ENCODE measurements around the gene HEXD. TPM values are rescaled to one million over a fixed set of nuclear protein-coding genes. Genes with fewer than 3 reads are reported as not detected.
A peak's percentile ranks its signal among the peaks of the same experiment; 100 is the strongest.
"Not testable (repeated sequence)": the region's sequence is repeated elsewhere in the genome, so short reads cannot be mapped to it uniquely, and the experiment has no call there.

Gene HEXD
- polyA plus RNA-seq, 6 donors from 2014 or later: 10.8 to 30.5 (median 18.2) TPM

DNA sequence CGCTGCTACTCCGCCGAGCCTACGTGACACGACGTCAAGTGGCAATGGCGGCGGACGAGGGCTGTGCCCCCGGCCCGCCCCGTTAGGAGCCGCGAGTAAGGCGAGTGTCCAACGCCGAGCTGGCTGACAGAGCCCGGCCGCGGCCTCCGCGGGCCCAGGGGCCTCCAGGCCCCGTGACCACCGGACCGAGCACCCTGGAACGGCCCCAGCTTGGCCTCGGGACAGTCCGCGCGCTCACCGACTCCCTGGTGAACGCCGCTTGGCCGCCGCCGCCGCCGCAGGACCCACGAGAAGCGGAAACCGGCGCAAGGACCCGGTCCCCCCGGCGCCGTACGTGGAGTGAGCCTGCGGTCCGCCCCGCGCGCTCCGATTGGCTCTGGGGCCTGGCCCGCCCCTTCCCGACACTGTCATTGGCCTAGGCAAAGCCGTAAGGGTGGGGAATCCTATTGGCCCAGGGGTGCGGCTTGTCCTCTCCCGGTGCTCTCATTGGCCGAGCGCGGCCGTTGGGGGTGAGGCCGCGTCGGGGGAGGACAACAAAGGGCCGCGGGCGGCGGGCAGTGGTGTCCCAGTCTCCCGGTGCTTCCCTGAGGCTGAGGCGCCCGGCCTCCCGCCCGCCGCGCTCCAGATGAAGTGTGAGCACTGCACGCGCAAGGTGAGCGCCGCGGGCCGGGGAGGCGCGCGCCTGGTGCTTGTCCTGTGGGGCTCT lies 40.2 kb downstream of the HEXD start, which contains the start of gene NARF:
Gene NARF, plus strand, starts transcription at position 563 of the 706 bp plus-strand sequence. Its CDS starts 63 bp downstream, at position 626.
- DNase-seq (peak; percentile 97), ATAC-seq (ENCODE audit: low read depth in 2 of 2) (peak; percentile 90 to 91)
- peak within 1 kb of the TSS; percentile 98 to 99 (median 99) for H3K27ac Mint-ChIP-seq
- peak within 1 kb of the TSS; percentile 88 to 95 (median 92) for H3K4me3 Mint-ChIP-seq
- H3K9me3 Mint-ChIP-seq: no peaks in the 10 kb centered on the region
- H3K27me3 Mint-ChIP-seq: no peaks in the 10 kb centered on the region
- H3K36me3 Mint-ChIP-seq: peaks cover 5 to 10% of the 10 kb centered on the region in 2 donors
- H3K4me1 Mint-ChIP-seq: peaks cover 33 to 37% (median 36%) of the 10 kb centered on the region in 3 donors

DNA sequence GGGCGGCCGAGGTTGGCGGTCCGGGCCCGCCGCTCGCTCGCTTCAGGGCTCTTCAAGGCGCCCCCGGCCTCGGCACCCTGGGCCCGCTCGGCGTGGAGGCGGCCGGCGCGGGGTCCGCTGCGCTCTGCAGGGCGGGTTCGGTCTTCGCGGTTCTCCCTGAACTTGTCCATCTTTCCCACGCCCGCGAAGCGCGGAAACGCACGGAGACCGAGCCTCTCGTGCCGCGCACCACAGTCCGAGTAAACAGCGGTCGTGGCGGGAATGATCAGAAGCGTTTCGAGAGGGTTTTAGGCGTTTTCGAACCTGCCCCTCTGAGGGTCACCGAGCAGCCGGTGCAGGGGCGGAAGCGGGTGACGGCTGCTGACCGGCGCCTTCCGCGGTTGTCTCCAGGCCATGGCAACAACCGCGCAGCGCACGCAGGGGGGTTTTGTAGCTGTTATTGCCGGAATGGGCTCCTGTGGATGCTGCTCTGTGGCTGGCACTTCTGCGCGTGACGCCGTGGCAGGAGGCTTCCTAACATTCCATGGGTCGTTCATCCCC lies 40.8 kb downstream of the HEXD start:
- H3K4me1 Mint-ChIP-seq: peaks cover 35 to 39% (median 37%) of the 10 kb centered on the region in 3 donors
- ATAC-seq (ENCODE audit: low read depth in 2 of 2): no peak
- H3K36me3 Mint-ChIP-seq: peaks cover 5 to 11% of the 10 kb centered on the region in 2 donors

GRCh38 chr17:82459936-82460335 lies 41.8 kb downstream of the HEXD start:
- Mint-ChIP-seq H3K4me3 (peak overlapping the region in 5 of 8 donors; percentile 31 to 95 (median 90)), H3K27ac (peak overlapping the region in 1 of 6 donors; percentile 99), H3K36me3 (peaks cover 5 to 21% of the 10 kb centered on the region in 2 donors), H3K4me1 (peaks cover 35 to 41% (median 39%) of the 10 kb centered on the region in 3 donors)
- not testable (repeated sequence) for DNase-seq; H3K27me3 Mint-ChIP-seq; H3K9me3 Mint-ChIP-seq; ATAC-seq (ENCODE audit: low read depth in 2 of 2)

More for the DNA sequence above, 40.8 kb downstream of the HEXD start:
- H3K9me3 Mint-ChIP-seq: no peaks in the 10 kb centered on the region
- H3K4me3 Mint-ChIP-seq: peak overlapping the region; percentile 88 to 95 (median 92)
- DNase-seq: no peak
- no peaks in the 10 kb centered on the region for H3K27me3 Mint-ChIP-seq
- peak overlapping the region; percentile 90 to 99 (median 96) for H3K27ac Mint-ChIP-seq

DNA sequence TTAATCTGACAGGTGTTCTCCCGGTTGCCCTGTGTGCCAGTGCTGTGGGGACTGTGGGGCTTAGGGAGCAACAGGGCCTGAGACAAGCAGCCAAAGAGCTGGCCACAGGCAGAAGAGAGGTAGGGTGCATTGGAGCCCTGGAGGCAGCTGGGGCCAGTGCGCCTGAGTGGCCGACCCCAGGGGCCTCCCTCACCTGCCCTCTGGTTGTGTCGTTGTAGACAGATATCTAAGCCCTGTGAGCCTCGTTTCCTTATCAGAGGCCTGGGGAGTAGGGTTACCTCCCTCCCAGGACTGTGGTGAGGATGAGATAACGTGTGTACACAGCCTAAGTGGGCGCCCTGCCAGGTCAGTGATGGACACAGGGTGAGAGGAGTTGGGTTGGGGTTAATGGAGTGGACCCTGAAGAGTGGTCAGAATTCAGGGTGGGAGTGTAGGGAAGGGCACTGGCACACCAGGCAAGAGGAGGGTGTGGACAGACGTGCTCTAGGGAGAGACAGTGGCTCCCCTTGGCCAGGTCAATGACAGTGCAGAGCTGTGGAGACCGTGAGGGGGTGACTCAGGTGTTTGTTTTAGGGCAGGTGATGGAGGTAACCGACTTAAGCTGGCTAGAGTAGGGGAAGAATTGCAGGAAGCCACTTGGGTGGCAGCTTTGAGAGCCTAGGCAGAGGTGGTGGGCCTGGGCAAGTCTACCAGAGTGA lies 43.8 kb downstream of the HEXD start:
- H3K27me3 Mint-ChIP-seq: no peaks in the 10 kb centered on the region
- no peaks in the 10 kb centered on the region for H3K9me3 Mint-ChIP-seq
- peak overlapping the region in 3 of 6 donors; percentile 22 to 60 (median 50) for H3K27ac Mint-ChIP-seq
- peaks cover 34 to 41% (median 38%) of the 10 kb centered on the region in 3 donors for H3K4me1 Mint-ChIP-seq
- DNase-seq: no peak
- H3K4me3 Mint-ChIP-seq: peak overlapping the region in 1 of 8 donors; percentile 76
- ATAC-seq (ENCODE audit: low read depth in 2 of 2): no peak
- peaks cover 12 to 24% of the 10 kb centered on the region in 2 donors for H3K36me3 Mint-ChIP-seq

- H3K9me3 Mint-ChIP-seq: no peaks in the 10 kb centered on the region
- peaks cover 13 to 24% of the 10 kb centered on the region in 2 donors for H3K36me3 Mint-ChIP-seq
These were observed 45.2 kb downstream of the HEXD start for GRCh38 chr17:82463391-82463790.

GRCh38 chr17:82463925-82464566 lies 45.9 kb downstream of the HEXD start:
- no peaks in the 10 kb centered on the region for H3K27me3 Mint-ChIP-seq
- no peak for DNase-seq
- peaks cover 22 to 28% (median 27%) of the 10 kb centered on the region in 3 donors for H3K4me1 Mint-ChIP-seq
- H3K36me3 Mint-ChIP-seq: peaks cover 20 to 31% of the 10 kb centered on the region in 2 donors
- H3K4me3 Mint-ChIP-seq: peak overlapping the region in 2 of 8 donors; percentile 41 to 76
- no peak for ATAC-seq (ENCODE audit: low read depth in 2 of 2)
- no peaks in the 10 kb centered on the region for H3K9me3 Mint-ChIP-seq
- H3K27ac Mint-ChIP-seq: peak overlapping the region in 1 of 6 donors; percentile 6

More at GRCh38 chr17:82463391-82463790, 45.2 kb downstream of the HEXD start:
- H3K4me1 Mint-ChIP-seq: peaks cover 24 to 30% (median 27%) of the 10 kb centered on the region in 3 donors
- DNase-seq: no peak
- peak overlapping the region in 4 of 6 donors; percentile 24 to 75 (median 54) for H3K27ac Mint-ChIP-seq
- peak overlapping the region in 3 of 8 donors; percentile 31 to 76 (median 41) for H3K4me3 Mint-ChIP-seq
- no peaks in the 10 kb centered on the region for H3K27me3 Mint-ChIP-seq
- no peak for ATAC-seq (ENCODE audit: low read depth in 2 of 2)

DNA sequence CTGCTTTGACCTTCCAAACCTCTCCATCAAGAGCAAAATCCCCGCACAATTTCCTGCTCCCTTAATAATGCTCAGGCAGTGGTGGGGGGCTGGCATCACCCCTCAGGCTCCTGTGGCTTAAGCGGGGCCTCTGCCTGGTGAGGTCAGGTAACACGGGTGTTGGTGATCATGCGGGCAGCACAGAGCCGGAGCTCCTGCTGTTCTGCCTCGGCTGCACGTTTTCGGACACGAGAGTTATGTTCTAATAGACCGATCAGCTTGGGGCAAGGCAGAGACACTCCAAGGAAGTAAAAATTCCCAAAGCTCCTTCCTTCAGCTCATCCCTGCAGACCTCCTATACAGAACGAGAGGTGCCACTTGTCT lies 46.4 kb downstream of the HEXD start:
- H3K9me3 Mint-ChIP-seq: no peaks in the 10 kb centered on the region
- H3K27ac Mint-ChIP-seq: peak overlapping the region in 1 of 6 donors; percentile 82
- no peaks in the 10 kb centered on the region for H3K27me3 Mint-ChIP-seq
- ATAC-seq (ENCODE audit: low read depth in 2 of 2) (no peak), DNase-seq (no peak)
- H3K4me1 Mint-ChIP-seq: peaks cover 17 to 23% (median 23%) of the 10 kb centered on the region in 3 donors
- no peak overlapping the region for H3K4me3 Mint-ChIP-seq
- peaks cover 23 to 34% of the 10 kb centered on the region in 2 donors for H3K36me3 Mint-ChIP-seq

DNA sequence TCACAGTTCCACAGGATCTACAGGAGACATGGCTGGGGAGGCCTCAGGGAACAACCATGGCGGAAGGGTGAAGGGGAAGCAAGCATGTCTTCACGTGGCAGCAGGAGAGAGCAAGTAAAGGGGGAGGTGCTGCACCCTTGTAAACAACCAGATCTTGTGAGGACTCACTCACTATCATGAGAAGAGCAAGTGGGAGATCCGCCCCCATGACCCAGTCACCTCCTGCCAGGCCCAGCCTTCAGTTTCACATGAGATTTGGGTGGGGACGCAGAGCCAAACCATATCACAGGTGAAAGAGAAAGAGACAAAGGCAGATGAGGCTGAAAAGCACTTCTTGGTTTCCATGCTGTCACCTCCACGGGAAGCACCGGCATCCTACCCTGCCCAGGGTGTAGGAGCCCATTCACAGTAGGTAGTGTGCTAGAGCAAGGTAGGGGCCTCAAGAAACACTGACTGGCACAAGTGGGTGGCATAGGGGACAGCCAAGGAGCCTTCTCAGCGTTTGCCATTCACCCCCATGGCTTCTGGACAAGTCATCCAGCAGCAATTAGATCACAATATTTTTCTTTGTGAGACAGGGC lies 47.0 kb downstream of the HEXD start:
- Mint-ChIP-seq H3K27ac (peak overlapping the region in 1 of 6 donors; percentile 82), H3K4me3 (no peak overlapping the region), H3K4me1 (peaks cover 17 to 22% (median 20%) of the 10 kb centered on the region in 3 donors), H3K36me3 (peaks cover 23 to 34% of the 10 kb centered on the region in 2 donors), H3K27me3 (no peaks in the 10 kb centered on the region), H3K9me3 (no peaks in the 10 kb centered on the region)
- ATAC-seq (ENCODE audit: low read depth in 2 of 2): no peak
- no peak for DNase-seq

DNA sequence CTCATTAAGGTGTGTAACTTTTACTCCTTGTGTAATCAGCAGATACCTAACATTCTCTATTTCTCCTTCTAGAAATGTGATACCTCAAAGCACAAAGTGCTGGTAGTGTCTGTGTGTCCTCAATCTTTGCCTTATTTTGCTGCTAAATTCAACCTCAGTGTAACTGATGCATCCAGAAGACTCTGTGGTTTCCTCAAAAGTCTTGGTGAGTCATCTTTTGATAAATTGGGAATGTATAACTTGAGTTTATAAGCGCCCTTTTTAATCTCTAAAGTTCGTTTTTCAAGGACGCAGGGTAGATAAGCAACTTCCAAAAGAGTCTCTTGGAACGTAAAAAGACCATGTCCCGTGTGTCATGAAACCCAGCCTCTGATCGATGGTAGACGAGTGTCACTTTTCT lies 50.5 kb downstream of the HEXD start:
- ATAC-seq (ENCODE audit: low read depth in 2 of 2) (no peak), DNase-seq (no peak)
- H3K4me3 Mint-ChIP-seq: no peak overlapping the region
- H3K27ac Mint-ChIP-seq: no peak overlapping the region
- H3K4me1 Mint-ChIP-seq: peaks cover 0 to 5% (median 4%) of the 10 kb centered on the region in 3 donors
- no peaks in the 10 kb centered on the region for H3K27me3 Mint-ChIP-seq
- H3K36me3 Mint-ChIP-seq: peaks cover 19 to 30% of the 10 kb centered on the region in 2 donors
- H3K9me3 Mint-ChIP-seq: no peaks in the 10 kb centered on the region

- Mint-ChIP-seq H3K27ac (no peak overlapping the region), H3K4me3 (no peak overlapping the region), H3K9me3 (no peaks in the 10 kb centered on the region), H3K36me3 (peaks cover 18 to 19% of the 10 kb centered on the region in 2 donors), H3K4me1 (peaks cover 0 to 4% (median under 1%) of the 10 kb centered on the region in 3 donors), H3K27me3 (no peaks in the 10 kb centered on the region)
- no peak for DNase-seq
- no peak for ATAC-seq (ENCODE audit: low read depth in 2 of 2)
These were observed 51.9 kb downstream of the HEXD start for GRCh38 chr17:82470065-82470464.

GRCh38 chr17:82474223-82475010 lies 56.3 kb downstream of the HEXD start:
- ATAC-seq (ENCODE audit: low read depth in 2 of 2): no peak
- H3K4me3 Mint-ChIP-seq: no peak overlapping the region
- H3K36me3 Mint-ChIP-seq: peaks cover 6 to 7% of the 10 kb centered on the region in 2 donors

DNA sequence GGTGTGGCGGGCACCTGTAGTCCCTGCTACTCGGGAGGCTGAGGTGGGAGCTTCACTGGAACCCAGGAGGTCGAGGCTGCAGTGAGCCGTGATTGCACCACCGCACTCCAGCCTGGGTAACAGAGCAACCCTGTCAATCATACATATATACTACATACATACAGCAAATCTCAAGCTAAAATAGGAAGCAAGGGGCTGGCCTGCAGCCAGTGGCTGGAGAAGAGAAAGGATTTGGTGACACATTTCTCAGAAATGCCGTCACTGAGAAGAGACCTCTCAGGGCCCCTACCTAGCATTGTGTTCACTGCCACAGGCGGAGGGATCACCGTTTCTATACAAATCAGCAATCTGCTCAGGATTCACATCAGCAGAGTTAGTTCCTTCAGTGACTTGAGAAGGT lies 57.3 kb downstream of the HEXD start:
- Mint-ChIP-seq H3K27me3 (no peaks in the 10 kb centered on the region), H3K4me1 (peaks cover 0 to 4% (median 0%) of the 10 kb centered on the region in 3 donors), H3K36me3 (peaks cover 6 to 7% of the 10 kb centered on the region in 2 donors), H3K4me3 (no peak overlapping the region), H3K27ac (peak overlapping the region in 1 of 6 donors; percentile 71), H3K9me3 (no peaks in the 10 kb centered on the region)
- ATAC-seq (ENCODE audit: low read depth in 2 of 2) (no peak), DNase-seq (no peak)

More at GRCh38 chr17:82474223-82475010, 56.3 kb downstream of the HEXD start:
- peaks cover 0 to 4% (median 0%) of the 10 kb centered on the region in 3 donors for H3K4me1 Mint-ChIP-seq
- H3K27ac Mint-ChIP-seq: no peak overlapping the region
- no peaks in the 10 kb centered on the region for H3K9me3 Mint-ChIP-seq
- H3K27me3 Mint-ChIP-seq: no peaks in the 10 kb centered on the region
- DNase-seq: no peak

All from naive B cell (primary cell).